NCI-H1105 treated with DMSO at 0.1 percent for 48 hours (cell line): ENCODE results near the gene MAP2K7.
"Not testable (repeated sequence)": the region's sequence is repeated elsewhere in the genome, so short reads cannot be mapped to it uniquely, and the experiment has no call there.

ENCODE experiments used
- DNase-seq: peaks from one replicate; lab custom pipeline; 2025; lab: John Stamatoyannopoulos, UW

Gene MAP2K7

DNA sequence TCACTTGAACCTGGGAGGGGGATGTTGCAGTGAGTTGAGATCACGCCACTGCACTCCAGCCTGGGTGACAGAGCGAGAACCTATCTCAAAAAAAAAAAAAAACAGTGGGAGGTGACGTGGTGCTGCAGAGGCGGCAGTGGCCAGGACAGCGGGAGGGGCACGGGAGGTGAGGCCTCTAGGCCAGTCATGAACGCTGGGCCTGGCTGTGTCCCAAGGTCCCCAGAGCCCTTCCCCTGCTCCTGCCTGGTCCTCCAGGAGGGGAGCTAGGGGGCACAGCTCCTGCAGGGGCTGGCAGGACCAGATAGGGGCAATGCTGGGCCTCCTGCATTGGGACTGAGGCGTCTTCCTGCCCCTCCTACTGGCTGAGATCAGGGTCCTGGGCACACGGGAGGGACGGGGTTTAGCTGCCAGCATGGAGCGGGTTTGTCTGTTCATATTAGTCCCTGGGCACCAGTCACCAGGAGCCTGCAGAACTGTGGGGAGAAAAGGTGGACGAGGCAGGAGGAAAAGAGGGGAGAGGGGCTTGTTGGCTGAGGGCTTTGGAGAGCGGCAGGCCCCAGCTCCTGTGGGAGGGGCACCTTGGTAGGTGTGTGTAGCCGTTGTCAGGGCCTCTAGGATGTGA lies 4.5 kb downstream of the MAP2K7 start:
- DNase-seq = no peak

DNA sequence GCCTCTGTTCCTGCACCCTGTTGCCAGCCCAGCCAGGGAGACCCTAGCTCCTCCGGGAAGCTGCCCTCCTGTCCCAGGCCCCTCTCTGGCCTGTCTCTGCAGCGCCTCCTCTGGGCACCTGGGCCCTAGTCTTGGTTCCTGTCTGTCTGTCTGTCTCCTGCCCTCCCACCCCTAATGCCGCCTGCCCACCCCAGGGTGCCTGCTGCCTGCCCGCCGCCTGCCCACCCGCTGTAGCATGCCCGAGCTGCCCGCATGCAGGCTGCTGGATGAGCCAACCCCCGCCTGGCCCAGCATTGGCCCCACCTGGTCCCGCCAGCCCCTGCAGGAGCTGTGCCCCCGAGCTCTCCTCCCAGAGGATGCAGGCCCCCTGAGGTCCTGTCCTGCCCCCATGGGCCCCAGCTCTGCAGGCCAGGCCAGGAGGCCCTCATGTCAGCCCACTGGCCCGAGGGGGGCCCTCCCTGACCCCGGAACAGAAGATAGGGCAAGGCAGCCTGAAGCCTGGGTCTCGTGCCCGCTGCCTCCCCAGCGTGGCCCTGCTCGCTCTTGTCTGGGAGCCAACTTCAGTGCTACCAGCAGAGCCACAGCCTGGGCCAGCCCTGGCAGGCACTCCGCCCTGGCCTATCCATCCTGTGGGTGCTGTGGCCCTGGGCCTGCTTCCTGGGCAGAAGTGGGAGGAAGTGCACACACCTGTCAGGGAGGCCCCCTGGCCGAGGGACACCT lies 5.2 kb downstream of the MAP2K7 start:
- DNase-seq = no peak

DNA sequence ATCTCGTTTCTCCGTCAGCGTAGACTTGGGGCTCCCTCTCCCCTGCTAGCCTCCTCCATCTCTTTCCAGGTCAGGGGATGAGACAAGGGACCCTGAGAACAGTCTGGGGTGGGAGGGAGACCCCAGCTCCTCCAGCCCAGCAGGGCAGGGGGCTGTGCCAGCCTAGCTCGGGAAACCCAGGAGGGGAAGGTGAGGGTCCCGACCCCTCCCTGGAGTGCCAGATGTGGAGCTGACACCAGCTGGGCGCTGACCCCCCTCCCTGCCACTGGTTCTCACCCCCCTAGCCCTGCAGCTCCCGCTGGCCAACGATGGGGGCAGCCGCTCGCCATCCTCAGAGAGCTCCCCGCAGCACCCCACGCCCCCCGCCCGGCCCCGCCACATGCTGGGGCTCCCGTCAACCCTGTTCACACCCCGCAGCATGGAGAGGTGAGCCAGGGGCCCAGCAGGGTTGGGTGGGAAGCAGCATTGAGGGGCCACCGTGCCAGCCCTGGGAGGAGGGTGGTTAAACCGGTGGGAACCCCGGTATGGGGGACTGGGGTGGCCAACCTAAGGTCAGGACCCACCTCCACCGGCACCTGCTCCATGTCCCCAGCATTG lies 5.9 kb downstream of the MAP2K7 start:
- DNase-seq = no peak

DNA sequence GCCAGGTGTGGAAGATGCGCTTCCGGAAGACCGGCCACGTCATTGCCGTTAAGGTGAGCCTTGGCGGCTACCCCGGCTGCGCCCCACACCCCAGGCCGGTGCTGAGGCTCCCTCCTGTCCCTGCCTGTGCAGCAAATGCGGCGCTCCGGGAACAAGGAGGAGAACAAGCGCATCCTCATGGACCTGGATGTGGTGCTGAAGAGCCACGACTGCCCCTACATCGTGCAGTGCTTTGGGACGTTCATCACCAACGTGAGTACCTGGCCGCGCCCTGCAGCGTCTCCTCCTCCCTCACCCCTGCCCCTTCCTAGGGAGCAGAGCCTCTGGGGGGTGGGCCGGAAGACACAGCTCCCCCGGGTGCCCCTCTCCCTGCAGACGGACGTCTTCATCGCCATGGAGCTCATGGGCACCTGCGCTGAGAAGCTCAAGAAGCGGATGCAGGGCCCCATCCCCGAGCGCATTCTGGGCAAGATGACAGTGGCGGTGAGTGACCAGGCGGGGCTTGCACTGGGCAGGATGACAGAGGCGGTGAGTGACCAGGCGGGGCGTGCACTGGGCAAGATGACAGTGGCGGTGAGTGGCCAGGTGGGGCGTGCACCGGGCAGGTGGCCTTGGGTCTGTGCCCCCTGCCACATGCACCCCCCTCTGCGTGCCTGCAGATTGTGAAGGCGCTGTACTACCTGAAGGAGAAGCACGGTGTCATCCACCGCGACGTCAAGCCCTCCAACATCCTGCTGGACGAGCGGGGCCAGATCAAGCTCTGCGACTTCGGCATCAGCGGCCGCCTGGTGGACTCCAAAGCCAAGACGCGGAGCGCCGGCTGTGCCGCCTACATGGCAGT lies 6.9 kb downstream of the MAP2K7 start:
- DNase-seq = no peak

DNA sequence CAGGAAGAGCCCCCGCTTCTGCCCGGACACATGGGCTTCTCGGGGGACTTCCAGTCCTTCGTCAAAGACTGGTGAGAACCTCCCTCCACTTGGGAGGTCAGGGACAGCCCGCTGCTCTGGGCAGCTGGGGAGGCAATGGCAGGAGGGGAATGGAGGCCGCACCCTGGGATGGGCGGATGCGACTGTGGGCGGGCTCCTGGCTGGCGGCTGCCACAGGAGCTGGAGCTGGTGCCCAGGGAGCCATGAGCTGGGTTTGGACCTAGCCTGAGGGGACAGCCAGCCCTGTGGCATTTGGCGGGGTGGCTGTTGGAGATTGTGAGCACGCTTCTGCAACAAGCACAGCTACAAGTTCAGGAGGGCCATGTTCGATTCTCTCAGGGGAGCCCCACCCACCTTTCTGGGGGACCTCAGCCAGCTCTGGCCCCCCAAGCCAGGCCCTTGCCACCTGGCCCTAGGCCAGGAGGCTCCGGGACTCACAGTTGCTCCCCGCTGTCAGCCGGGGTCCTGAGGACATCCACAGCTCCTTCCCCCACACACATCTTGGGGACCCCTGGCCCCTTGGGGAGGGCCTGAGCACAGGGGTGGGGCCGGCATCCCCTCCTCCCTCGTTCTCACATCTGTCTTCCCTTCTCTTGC lies 7.9 kb downstream of the MAP2K7 start:
- DNase-seq = no peak

DNA sequence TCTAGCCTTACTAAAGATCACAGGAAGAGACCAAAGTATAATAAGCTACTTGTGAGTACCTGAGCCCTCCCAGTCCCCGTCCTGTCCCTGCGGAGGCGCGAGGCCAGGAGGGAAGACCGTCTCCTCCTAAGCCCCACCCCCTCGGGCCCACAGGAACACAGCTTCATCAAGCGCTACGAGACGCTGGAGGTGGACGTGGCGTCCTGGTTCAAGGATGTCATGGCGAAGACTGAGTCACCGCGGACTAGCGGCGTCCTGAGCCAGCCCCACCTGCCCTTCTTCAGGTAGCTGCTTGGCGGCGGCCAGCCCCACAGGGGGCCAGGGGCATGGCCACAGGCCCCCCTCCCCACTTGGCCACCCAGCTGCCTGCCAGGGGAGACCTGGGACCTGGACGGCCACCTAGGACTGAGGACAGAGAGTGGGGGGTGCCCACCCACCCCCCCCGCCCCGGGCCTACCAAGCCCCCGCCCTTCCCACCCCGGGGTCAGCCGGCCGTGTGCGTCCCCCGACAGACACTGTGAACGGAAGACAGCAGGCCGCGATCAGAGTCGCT lies 8.5 kb downstream of the MAP2K7 start:
- DNase-seq = no peak

DNA sequence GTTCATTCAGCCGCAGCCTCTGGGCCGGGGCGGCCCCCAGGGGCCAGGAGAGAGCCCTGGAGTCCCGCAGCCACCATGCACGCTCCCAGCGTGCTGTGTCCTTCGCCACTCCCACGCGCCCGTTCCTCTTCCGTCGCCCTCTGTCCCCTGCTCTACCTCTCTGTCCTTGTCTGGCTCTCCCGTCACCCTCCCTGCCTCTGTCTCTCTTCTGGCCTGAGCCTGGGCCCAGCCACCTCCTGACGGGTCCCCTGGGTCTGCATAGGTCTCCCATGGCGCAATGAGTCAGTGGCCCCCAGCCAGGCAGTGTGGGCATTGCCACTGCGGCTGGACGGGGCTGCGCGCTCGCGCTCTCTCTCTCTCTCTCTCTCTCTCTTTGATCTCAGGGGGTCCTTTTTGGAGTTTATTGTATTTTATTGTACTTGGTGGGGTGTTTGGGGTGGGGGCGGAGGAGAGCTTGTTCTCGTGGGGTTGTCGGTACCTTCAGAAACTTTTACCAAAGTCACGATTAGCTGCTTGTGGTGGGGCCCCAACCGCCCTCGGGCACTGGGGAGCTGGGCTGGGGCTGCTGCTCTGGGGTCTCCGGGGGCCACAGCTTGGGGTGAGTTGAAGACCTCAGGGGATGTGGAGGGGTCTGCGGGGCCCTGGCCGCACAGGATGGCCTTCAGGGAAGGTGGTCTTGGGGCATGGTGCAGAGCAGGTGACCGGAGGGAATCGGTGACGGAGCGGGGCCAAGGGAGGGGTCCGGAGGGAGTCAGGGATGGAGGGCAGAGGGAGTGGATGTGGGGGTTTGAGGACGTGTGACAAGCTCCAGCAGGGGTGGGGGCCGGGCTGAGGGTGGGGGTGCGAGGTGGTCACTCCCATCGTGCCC lies 9.3 kb downstream of the MAP2K7 start:
- no peak for DNase-seq

DNA sequence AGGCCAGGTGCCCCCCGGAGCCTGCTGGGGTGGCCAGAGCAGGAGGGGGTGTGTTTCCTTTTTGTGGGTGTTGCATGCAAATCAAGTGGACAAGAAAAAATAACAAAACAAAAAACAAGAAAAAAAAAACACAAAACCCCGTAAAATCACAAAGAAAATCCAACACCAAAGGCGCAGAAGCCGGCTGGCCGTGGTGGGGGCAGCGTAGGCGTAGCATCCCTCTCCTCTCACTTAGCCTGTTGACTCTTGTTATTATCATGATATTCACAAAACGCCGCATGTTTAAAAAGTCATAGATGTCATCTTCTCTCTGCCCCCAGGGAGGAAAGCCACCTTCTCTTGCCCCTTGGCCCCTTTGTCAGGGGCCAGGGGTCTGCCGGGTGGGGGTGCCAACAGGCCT lies 10.0 kb downstream of the MAP2K7 start:
- DNase-seq = no peak

DNA sequence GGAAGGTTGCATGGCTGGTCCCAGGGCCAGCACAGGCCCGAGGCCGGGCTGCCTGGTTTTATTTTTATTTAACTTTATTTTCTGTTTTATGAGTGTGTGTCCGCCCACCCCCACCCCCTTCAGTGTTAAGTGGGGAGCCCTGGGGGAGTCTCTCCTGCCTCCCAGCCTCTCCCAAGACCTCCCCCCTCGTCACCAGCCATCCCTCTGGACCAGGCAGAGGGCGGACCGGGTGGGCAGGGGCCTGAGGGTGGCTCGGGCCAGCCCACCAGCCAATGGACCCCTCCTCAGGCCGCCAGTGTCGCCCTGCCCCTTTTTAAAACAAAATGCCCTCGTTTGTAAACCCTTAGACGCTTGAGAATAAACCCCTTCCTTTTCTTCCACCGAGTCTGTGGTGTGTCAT lies 10.4 kb downstream of the MAP2K7 start:
- DNase-seq = no peak

DNA sequence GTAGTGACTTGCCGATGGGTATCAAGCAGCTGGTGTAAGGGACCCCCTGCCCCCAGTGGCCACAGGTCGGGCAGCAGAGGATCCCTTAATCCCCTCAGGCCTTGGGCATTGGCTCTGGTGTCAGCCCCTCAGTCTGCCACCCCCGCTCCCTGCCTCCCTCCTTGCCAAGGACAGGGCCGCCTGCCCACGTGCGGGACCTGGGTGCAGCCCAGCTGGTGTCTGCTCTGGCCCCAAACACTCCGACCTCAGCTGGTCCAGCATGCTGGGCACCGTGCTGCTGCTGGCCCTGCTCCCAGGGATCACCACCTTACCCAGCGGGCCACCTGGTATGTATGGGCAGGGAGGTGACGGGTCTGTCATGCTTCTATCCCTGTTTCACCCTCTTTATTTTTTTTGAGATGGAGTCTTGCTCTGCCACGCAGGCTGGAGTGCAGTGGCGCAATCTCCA lies 10.9 kb downstream of the MAP2K7 start, which contains the start of gene TGFBR3L:
TSS of gene TGFBR3L (plus strand) at position 233 of the 448 bp plus-strand sequence.
- DNase-seq = no peak

DNA sequence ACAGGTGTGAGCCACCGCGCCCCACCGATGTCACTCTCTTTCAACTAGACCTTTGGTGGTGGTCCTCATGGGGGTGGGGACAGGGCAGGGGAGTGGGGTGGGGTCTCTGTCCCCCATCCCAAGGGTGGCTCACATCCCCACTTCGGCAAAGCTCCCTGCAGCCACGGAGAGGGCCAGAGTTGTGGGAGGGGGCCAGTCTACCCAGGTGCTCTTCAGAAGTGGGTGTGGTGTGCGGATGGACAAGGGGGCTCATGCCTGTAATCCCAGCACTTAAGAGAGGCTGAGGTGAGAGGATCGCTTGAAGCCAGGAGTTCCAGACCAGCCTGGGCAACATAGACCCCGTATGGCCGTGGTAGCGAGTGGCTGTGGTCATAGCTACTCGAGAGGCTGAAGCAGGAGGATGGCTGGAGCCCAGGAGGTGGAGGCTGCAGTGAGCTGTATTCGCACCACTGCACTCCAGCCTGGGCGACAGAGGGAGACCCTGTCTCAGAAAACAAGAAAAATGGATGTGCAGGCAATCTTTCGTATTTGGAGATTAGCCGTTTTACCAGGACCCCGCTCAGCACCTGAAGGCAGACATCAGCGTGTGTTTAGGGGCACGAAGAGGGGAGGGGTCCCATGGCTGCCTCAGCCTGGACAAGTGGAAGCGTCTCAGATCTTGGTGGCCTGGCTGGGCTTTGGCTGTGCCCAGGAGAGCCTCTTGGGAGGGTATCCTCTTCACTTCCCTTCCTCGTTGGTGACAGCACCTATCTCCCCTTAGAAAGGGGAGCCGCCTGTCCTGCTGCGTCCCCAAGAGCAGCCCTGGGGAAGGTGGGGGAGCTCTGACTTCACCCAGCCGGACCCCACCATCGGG lies 11.8 kb downstream of the MAP2K7 start:
- no peak for DNase-seq

DNA sequence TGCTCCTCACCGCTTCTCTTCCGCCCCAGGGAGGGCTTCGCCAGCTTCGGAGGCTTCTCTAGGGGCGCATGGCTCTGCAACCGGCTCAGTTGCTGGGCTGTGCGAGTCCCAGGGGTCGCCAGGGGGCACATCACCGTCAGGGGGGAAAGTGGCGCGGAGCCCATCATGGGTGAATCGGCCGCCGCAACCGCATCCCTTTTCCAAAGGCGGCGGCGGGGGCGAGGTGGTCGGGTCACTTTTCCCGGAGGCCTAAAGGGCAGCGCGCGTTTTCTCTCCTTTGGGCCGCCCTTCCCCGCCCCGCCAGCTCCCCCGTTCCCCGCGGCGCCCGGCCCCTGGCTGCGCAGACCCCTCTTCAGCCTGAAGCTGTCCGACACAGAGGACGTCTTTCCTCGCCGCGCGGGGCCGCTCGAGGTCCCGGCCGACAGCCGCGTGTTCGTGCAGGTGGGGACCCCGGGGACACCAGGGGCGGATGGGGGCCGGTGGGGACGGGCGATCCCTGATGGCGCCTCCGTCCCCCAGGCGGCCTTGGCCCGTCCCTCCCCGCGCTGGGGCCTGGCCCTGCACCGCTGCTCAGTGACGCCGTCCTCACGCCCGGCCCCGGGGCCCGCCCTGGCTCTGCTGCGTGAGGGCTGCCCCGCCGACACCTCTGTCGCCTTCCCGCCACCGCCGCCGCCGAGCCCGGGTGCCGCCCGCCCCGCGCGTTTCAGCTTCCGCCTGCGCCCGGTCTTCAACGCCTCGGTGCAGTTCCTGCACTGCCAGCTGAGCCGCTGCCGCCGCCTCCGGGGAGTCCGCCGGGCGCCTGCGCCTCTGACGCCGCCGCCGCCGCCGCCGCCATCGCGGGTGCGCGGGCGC lies 12.7 kb downstream of the MAP2K7 start:
- no peak for DNase-seq

DNA sequence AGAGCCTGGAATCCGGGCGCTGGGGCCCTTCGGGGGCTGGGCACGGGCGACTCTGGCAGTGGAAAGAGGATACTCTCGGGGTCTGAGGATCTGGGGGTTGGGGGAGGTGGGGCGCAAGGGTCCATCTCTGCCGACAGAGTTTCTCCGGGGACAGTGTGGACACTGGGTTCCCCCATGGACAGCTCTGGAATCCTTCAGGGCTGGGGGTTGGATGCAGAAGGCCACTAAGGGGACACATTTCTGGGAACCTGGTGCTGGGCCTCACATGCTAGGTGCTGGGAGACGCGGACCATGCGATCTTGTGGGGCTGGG lies 13.2 kb downstream of the MAP2K7 start:
- no peak for DNase-seq

DNA sequence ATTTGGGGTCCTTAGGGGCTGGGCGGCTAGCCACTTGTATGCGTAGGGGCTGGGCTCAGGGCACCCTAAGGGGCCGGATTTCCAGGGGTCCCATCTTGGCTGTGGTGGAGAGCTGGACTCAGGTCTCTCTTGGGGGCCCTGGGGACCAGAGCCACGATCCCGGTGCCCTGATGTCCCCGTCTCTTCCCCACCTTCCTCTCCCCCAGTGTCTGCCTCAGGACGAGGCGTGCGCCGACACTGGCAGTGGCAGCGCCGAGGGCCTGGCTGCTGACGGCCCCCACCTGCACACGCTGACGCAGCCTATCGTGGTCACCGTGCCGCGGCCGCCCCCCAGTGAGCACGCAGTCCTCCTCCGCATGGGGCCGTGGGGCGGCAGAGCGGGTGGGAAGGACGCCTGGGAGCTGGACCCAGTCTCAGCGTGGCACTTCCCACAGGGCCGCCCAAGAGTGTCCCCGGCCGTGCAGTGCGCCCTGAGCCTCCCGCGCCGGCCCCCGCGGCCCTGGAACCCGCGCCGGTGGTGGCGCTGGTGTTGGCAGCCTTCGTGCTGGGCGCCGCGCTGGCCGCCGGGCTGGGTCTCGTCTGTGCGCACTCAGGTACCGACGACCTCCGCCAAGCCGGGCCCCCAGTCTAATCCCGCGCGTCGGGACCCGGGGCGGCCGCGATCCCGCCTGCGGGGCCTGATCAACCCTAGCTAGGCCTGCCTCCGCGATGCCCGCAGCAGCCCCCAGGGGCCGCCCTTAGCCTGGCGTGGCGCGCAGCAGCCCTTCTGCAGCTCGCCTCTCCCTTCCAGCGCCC lies 13.8 kb downstream of the MAP2K7 start:
- DNase-seq = peak; percentile 39

DNA sequence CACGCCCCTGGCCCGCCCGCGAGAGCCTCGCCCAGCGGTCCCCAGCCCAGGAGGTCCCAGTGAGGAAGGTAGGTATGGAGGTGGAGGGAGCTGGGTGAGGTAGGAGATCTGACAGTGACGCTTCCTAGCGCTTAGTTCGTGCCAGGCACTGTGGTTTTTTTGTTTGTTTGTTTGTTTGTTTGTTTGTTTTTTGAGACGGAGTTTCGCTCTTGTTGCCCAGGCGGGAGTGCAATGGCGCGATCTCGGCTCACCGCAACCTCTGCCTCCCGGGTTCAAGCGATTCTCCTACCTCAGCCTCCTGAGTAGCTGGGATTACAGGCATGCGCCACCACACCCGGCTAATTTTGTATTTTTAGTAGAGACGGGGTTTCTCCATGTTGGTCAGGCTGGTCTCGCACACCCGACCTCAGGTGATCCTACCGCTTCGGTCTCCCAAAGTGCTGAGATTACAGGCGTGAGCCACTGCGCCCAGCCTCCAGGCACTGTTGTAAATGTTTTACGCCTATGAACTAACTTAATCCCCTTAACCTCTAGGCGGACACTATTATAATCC lies 14.5 kb downstream of the MAP2K7 start:
- not testable (repeated sequence) for DNase-seq

DNA sequence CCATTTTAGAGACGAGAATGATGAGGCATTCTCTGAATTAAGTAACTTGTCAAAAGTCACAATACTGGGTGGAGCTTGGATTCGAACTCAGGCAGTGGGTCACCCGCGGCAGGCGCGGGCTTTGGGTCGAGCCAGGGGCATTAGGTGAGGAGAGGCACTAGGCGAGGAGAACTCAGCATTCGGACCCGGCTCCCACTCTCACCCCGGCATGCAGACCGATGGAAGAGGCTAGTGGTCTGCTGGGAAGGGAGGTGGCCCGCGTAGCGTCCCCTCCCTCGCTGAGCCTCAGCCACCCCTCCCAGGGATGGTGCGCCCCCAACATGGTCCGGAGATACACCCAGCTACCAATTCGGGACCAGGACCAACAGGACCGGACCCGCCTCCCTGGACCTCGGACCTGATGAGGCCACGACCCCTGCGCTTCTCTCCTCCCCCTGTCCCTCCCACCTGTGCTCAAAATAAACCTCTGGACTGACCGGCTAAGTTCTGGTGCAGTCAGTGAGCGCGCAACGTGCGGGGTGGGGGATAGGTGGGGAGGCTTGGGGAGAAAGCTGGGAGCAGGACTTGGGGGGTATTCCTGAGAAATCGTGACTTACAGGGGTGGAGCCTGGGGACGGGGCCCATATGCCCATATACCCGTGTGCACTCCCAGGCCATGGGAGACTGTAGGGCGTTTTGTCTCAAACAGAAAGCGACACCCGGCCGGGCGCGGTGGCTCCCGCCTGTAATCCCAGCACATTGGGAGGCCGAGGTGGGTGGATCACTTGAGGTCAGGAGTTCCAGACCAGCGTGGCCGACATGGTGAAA lies 15.1 kb downstream of the MAP2K7 start:
- no peak for DNase-seq
